Ectodermal cell (in vitro differentiated cells): ENCODE results near the gene THBS2.

Source experiments
- H3K27ac ChIP-seq: 2 replicates; pipeline ENCODE4 v1.7.0; 2013; ENCODE audit warnings: mild to moderate bottlenecking, low read depth, low read length; ENCODE audit not compliant: insufficient read depth, poor library complexity, severe bottlenecking
- H3K27me3 ChIP-seq: 2 replicates; pipeline ENCODE4 v1.7.0; 2013; ENCODE audit warnings: mild to moderate bottlenecking, low read length; ENCODE audit not compliant: insufficient read depth, control insufficient read depth, poor library complexity, severe bottlenecking
- H3K36me3 ChIP-seq: one replicate; pipeline ENCODE4 v1.7.0; 2013; ENCODE audit warnings: low read length; ENCODE audit not compliant: control insufficient read depth, insufficient read depth
- H3K4me1 ChIP-seq: one replicate; pipeline ENCODE4 v1.7.0; 2013; ENCODE audit warnings: low read length; ENCODE audit not compliant: control insufficient read depth, insufficient read depth
- H3K4me3 ChIP-seq: 2 replicates; pipeline ENCODE4 v1.7.0; 2013; ENCODE audit warnings: low read depth, low read length, control low read depth; ENCODE audit not compliant: insufficient read depth
- H3K9me3 ChIP-seq: 2 replicates; pipeline ENCODE4 v1.7.0; 2013; ENCODE audit warnings: mild to moderate bottlenecking, low read length, moderate library complexity; ENCODE audit not compliant: control insufficient read depth
- WGBS, 2 experiments: methylation state at CpG; one replicate each; pipeline ENCODE4 v1.1.7; 2013; ENCODE audit warnings: missing lambda C conversion rate in 2 of 2; 5-methylcytosine and 5-hydroxymethylcytosine counted together

Gene THBS2

GRCh38 chr6:169225131-169225576, 28.5 kb downstream of the THBS2 start:
- WGBS, 2 experiments: 94 to 97% methylated on average over 23 of the region's 23 CpGs

GRCh38 chr6:169224716-169225115, 28.9 kb downstream of the THBS2 start:
- WGBS, 2 experiments: 95 to 97% methylated on average over 9 of the region's 9 CpGs
- Histone ChIP-seq H3K27me3 (no peaks in the 10 kb centered on the region), H3K36me3 (peaks cover 5% of the 10 kb centered on the region), H3K27ac (no peak overlapping the region), H3K4me3 (no peak overlapping the region), H3K9me3 (no peaks in the 10 kb centered on the region), H3K4me1 (no peaks in the 10 kb centered on the region)

More at GRCh38 chr6:169225131-169225576, 28.5 kb downstream of the THBS2 start:
- H3K27ac ChIP-seq: no peak overlapping the region
- no peaks in the 10 kb centered on the region for H3K4me1 ChIP-seq
- no peaks in the 10 kb centered on the region for H3K9me3 ChIP-seq
- H3K36me3 ChIP-seq: peaks cover 5% of the 10 kb centered on the region
- no peaks in the 10 kb centered on the region for H3K27me3 ChIP-seq
- H3K4me3 ChIP-seq: no peak overlapping the region

GRCh38 chr6:169224185-169224695, 29.4 kb downstream of the THBS2 start:
- Histone ChIP-seq H3K4me1 (no peaks in the 10 kb centered on the region), H3K36me3 (peaks cover 5% of the 10 kb centered on the region), H3K9me3 (no peaks in the 10 kb centered on the region), H3K4me3 (no peak overlapping the region), H3K27me3 (no peaks in the 10 kb centered on the region), H3K27ac (no peak overlapping the region)
- WGBS, 2 experiments: 81 to 83% methylated on average over 10 of the region's 10 CpGs

DNA sequence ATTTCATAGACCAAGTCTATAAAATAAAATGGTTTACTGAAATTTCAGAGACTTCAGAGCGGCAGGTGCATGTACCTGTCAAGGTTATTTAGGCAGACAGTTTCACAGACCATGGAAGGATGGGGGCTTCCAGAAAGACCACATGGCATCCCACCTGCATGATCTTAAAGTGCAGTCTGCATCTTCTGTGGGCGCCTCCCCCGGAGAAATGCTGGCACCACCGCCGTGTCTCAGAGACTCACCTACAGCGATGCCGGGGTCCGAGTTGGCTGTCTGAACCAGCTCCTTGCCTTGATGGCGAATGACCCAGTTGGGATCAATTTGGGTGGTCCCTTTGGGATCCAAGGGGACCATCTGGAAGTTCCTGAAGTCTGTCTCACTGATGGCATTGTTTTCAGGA, 30.6 kb downstream of the THBS2 start:
- Histone ChIP-seq H3K36me3 (peaks cover 5% of the 10 kb centered on the region), H3K27ac (no peak overlapping the region), H3K4me1 (no peaks in the 10 kb centered on the region), H3K27me3 (no peaks in the 10 kb centered on the region), H3K4me3 (no peak overlapping the region), H3K9me3 (no peaks in the 10 kb centered on the region)
- 94 to 98% methylated on average over 9 of the region's 9 CpGs for WGBS, 2 experiments

GRCh38 chr6:169222126-169222525, 31.5 kb downstream of the THBS2 start:
- H3K27ac ChIP-seq: no peak overlapping the region
- WGBS, 2 experiments: 96% methylated on average over 24 of the region's 24 CpGs
- H3K27me3 ChIP-seq: no peaks in the 10 kb centered on the region

GRCh38 chr6:169221264-169221663, 32.4 kb downstream of the THBS2 start:
- 93 to 96% methylated on average over 7 of the region's 7 CpGs for WGBS, 2 experiments
- peaks cover 5% of the 10 kb centered on the region for H3K36me3 ChIP-seq
- H3K9me3 ChIP-seq: no peaks in the 10 kb centered on the region
- H3K4me3 ChIP-seq: no peak overlapping the region
- H3K4me1 ChIP-seq: no peaks in the 10 kb centered on the region
- H3K27me3 ChIP-seq: no peaks in the 10 kb centered on the region
- H3K27ac ChIP-seq: no peak overlapping the region

More at GRCh38 chr6:169222126-169222525, 31.5 kb downstream of the THBS2 start:
- Histone ChIP-seq H3K9me3 (no peaks in the 10 kb centered on the region), H3K36me3 (peaks cover 5% of the 10 kb centered on the region), H3K4me3 (no peak overlapping the region), H3K4me1 (no peaks in the 10 kb centered on the region)

GRCh38 chr6:169220068-169220964, 33.3 kb downstream of the THBS2 start:
- no peaks in the 10 kb centered on the region for H3K27me3 ChIP-seq
- H3K9me3 ChIP-seq: no peaks in the 10 kb centered on the region
- no peak overlapping the region for H3K4me3 ChIP-seq
- no peak overlapping the region for H3K27ac ChIP-seq
- peaks cover 5% of the 10 kb centered on the region for H3K36me3 ChIP-seq
- 91 to 92% methylated on average over 15 of the region's 15 CpGs for WGBS, 2 experiments
- H3K4me1 ChIP-seq: no peaks in the 10 kb centered on the region

- peaks cover 5% of the 10 kb centered on the region for H3K36me3 ChIP-seq
- peaks cover 4% of the 10 kb centered on the region for H3K4me1 ChIP-seq
- no peaks in the 10 kb centered on the region for H3K27me3 ChIP-seq
- H3K27ac ChIP-seq: no peak overlapping the region
- 83 to 94% methylated on average over 1 of the region's 1 CpG for WGBS, 2 experiments
- H3K4me3 ChIP-seq: no peak overlapping the region
- H3K9me3 ChIP-seq: no peaks in the 10 kb centered on the region
Measured at GRCh38 chr6:169217972-169218371, 35.7 kb downstream of the THBS2 start.

DNA sequence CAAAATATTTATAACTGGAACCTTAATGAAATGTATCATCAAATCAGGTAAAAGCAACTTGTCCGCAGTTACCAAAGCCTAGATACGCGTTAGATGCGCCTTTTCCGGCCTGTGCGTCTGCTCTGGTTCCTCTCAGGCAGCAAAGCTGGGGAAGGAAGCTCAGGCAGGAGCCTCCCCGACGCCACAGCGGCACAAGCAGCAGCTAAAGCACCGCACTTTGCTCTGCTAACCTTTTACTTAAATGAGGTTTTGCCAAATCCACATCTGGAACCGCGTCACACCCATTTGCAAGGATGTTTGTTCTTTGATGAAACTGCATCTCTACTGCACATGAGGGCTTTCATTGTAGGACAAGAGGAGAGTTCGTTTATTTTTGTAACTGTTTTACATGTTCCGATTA, 36.8 kb downstream of the THBS2 start:
- no peak overlapping the region for H3K4me3 ChIP-seq
- peaks cover 4% of the 10 kb centered on the region for H3K4me1 ChIP-seq
- H3K27ac ChIP-seq: no peak overlapping the region
- WGBS, 2 experiments: 81 to 82% methylated on average over 14 of the region's 14 CpGs
- no peaks in the 10 kb centered on the region for H3K9me3 ChIP-seq
- peaks cover 1% of the 10 kb centered on the region for H3K36me3 ChIP-seq
- H3K27me3 ChIP-seq: no peaks in the 10 kb centered on the region

- 76 to 83% methylated on average over 12 of the region's 12 CpGs for WGBS, 2 experiments
- H3K27me3 ChIP-seq: no peaks in the 10 kb centered on the region
- H3K36me3 ChIP-seq: no peaks in the 10 kb centered on the region
- peaks cover 4% of the 10 kb centered on the region for H3K4me1 ChIP-seq
- no peaks in the 10 kb centered on the region for H3K9me3 ChIP-seq
- H3K4me3 ChIP-seq: no peak overlapping the region
- no peak overlapping the region for H3K27ac ChIP-seq
Measured at GRCh38 chr6:169215201-169215681, 38.4 kb downstream of the THBS2 start.
